Trophoblast cell (in vitro differentiated cells and primary cell): Measurements from ENCODE around the gene PLEKHG3.

ENCODE experiments used
- DNase-seq, 2 donors: peaks; one replicate each; pipeline ENCODE4 v3.0.0-alpha.2; 2016
- H2AFZ ChIP-seq: 2 replicates; pipeline ENCODE4 v1.6.1; 2013; ENCODE audit warnings: low read length, moderate library complexity, mild to moderate bottlenecking; ENCODE audit not compliant: insufficient read depth, poor library complexity
- H2AK5ac ChIP-seq: 2 replicates; pipeline ENCODE4 v1.6.1; 2013; ENCODE audit warnings: mild to moderate bottlenecking, low read length
- H2BK120ac ChIP-seq: 2 replicates; pipeline ENCODE4 v1.6.1; 2013; ENCODE audit warnings: low read length, mild to moderate bottlenecking, moderate library complexity; ENCODE audit not compliant: insufficient read depth, poor library complexity
- H2BK12ac ChIP-seq: 2 replicates; pipeline ENCODE4 v1.6.1; 2013; ENCODE audit warnings: mild to moderate bottlenecking, low read length, moderate library complexity
- H2BK5ac ChIP-seq: 2 replicates; pipeline ENCODE4 v1.6.1; 2013; ENCODE audit warnings: low read length, low read depth, moderate library complexity, mild to moderate bottlenecking; ENCODE audit not compliant: poor library complexity
- H3K14ac ChIP-seq: 2 replicates; pipeline ENCODE4 v1.6.1; 2013; ENCODE audit warnings: mild to moderate bottlenecking, low read length
- H3K18ac ChIP-seq: 2 replicates; pipeline ENCODE4 v1.6.1; 2013; ENCODE audit warnings: mild to moderate bottlenecking, low read length
- H3K23ac ChIP-seq: 2 replicates; pipeline ENCODE4 v1.6.1; 2013; ENCODE audit warnings: low read length
- H3K27ac ChIP-seq: 2 replicates; pipeline ENCODE4 v1.5.1; 2013; ENCODE audit warnings: low read depth, mild to moderate bottlenecking, inconsistent platforms, low read length, moderate library complexity
- H3K27me3 ChIP-seq: 2 replicates; pipeline ENCODE4 v1.6.1; 2013; ENCODE audit warnings: inconsistent platforms, mild to moderate bottlenecking, low read length, moderate library complexity; ENCODE audit not compliant: insufficient read depth
- H3K36me3 ChIP-seq, 2 experiments: 1 replicate in 1 of 2; 2 replicates in 1 of 2; pipeline ENCODE4 v1.6.1; 2013; ENCODE audit warnings: low read length in 2 of 2, mild to moderate bottlenecking in 2 of 2, moderate library complexity in 1 of 2; ENCODE audit not compliant: insufficient read depth in 2 of 2, control insufficient read depth in 1 of 2
- H3K4ac ChIP-seq: 2 replicates; pipeline ENCODE4 v1.6.1; 2013; ENCODE audit warnings: low read depth, mild to moderate bottlenecking, low read length, moderate library complexity
- H3K4me1 ChIP-seq, 2 experiments: 1 replicate in 1 of 2; 2 replicates in 1 of 2; pipeline ENCODE4 v1.6.1; 2013; ENCODE audit warnings: low read length in 2 of 2, mild to moderate bottlenecking in 2 of 2, moderate library complexity in 1 of 2; ENCODE audit not compliant: insufficient read depth in 2 of 2, control insufficient read depth in 1 of 2
- H3K4me2 ChIP-seq: 2 replicates; pipeline ENCODE4 v1.6.1; 2013; ENCODE audit warnings: inconsistent platforms, mild to moderate bottlenecking, low read length, moderate library complexity
- H3K4me3 ChIP-seq: 2 replicates; pipeline ENCODE4 v1.5.1; 2013; ENCODE audit warnings: mild to moderate bottlenecking, low read depth, low read length, inconsistent platforms
- H3K79me1 ChIP-seq: one replicate; pipeline ENCODE4 v1.6.1; 2013; ENCODE audit warnings: low read length
- H3K79me2 ChIP-seq: 2 replicates; pipeline ENCODE4 v1.6.1; 2013; ENCODE audit warnings: low read length, mild to moderate bottlenecking; ENCODE audit not compliant: control insufficient read depth, insufficient read depth, poor library complexity
- H3K9ac ChIP-seq: 2 replicates; pipeline ENCODE4 v1.6.1; 2013; ENCODE audit warnings: mild to moderate bottlenecking, low read length
- H3K9me3 ChIP-seq: 2 replicates; pipeline ENCODE4 v1.6.1; 2013; ENCODE audit warnings: low read depth, mild to moderate bottlenecking, control low read depth, inconsistent platforms, low read length; ENCODE audit not compliant: insufficient read depth
- H4K12ac ChIP-seq: 2 replicates; pipeline ENCODE4 v1.6.1; 2013; ENCODE audit warnings: low read depth, mild to moderate bottlenecking, low read length, moderate library complexity
- H4K8ac ChIP-seq: 2 replicates; pipeline ENCODE4 v1.6.1; 2013; ENCODE audit warnings: low read depth, mild to moderate bottlenecking, low read length, moderate library complexity
- H4K91ac ChIP-seq: one replicate; pipeline ENCODE4 v1.6.1; 2013; ENCODE audit warnings: low read depth, mild to moderate bottlenecking, low read length, moderate library complexity
- WGBS: extraction: QIAGEN DNeasy Blood & Tissue Kit; methylation state at CpG from one replicate; pipeline ENCODE4 v1.1.7; 2013; ENCODE audit warnings: missing lambda C conversion rate; ENCODE audit not compliant: insufficient read length, insufficient coverage; ENCODE audit errors: extremely low coverage; 5-methylcytosine and 5-hydroxymethylcytosine counted together

PLEKHG3 gene

GRCh38 chr14:64693810-64694165 lies 10.4 kb upstream of the PLEKHG3 start:
- Histone ChIP-seq H3K9me3 (no peaks in the 10 kb centered on the region), H3K36me3 (no peaks in the 10 kb centered on the region), H4K8ac (no peak overlapping the region), H2BK120ac (no peak overlapping the region), H3K27ac (no peak overlapping the region), H2BK5ac (no peak overlapping the region), H3K23ac (no peak overlapping the region), H4K91ac (no peak overlapping the region), H3K4ac (no peak overlapping the region), H3K79me2 (no peaks in the 10 kb centered on the region), H3K27me3 (no peaks in the 10 kb centered on the region), H3K9ac (no peak overlapping the region), H2AK5ac (no peak overlapping the region), H3K14ac (no peak overlapping the region), H4K12ac (no peak overlapping the region), H3K18ac (no peak overlapping the region), H2AFZ (no peak overlapping the region), H3K4me3 (no peak overlapping the region), H3K4me2 (no peak overlapping the region), H3K4me1 (peaks cover 0 to 3% of the 10 kb centered on the region in 2 experiments), H3K79me1 (no peaks in the 10 kb centered on the region), H2BK12ac (no peak overlapping the region)
- DNase-seq, result no peak
- no CpG with 5 or more reads among the region's 2 CpGs for WGBS

- Histone ChIP-seq H3K27ac (no peak overlapping the region), H2BK120ac (no peak overlapping the region), H3K79me1 (no peaks in the 10 kb centered on the region), H2AK5ac (no peak overlapping the region), H3K36me3 (no peaks in the 10 kb centered on the region), H3K9ac (no peak overlapping the region), H3K23ac (no peak overlapping the region), H3K4ac (no peak overlapping the region), H3K14ac (no peak overlapping the region), H3K79me2 (no peaks in the 10 kb centered on the region), H3K4me3 (no peak overlapping the region), H2AFZ (no peak overlapping the region), H4K91ac (no peak overlapping the region), H3K27me3 (no peaks in the 10 kb centered on the region), H4K8ac (no peak overlapping the region), H2BK12ac (no peak overlapping the region), H3K4me1 (peaks cover 0 to 3% of the 10 kb centered on the region in 2 experiments), H2BK5ac (no peak overlapping the region), H3K18ac (no peak overlapping the region), H3K4me2 (no peak overlapping the region), H3K9me3 (no peaks in the 10 kb centered on the region), H4K12ac (no peak overlapping the region)
- no CpG with 5 or more reads among the region's 2 CpGs for WGBS
- no peak for DNase-seq
Observed at GRCh38 chr14:64695071-64695470, 9.2 kb upstream of the PLEKHG3 start.

- WGBS, result no CpG with 5 or more reads among the region's 4 CpGs
- no peak for DNase-seq
- H3K18ac ChIP-seq, result no peak overlapping the region
Observed at GRCh38 chr14:64696355-64696857, 7.8 kb upstream of the PLEKHG3 start.

GRCh38 chr14:64698903-64699302 lies 5.3 kb upstream of the PLEKHG3 start:
- WGBS, result no CpG with 5 or more reads among the region's 7 CpGs
- Histone ChIP-seq H3K14ac (no peak overlapping the region), H2BK120ac (no peak overlapping the region), H4K91ac (no peak overlapping the region), H2AFZ (no peak overlapping the region), H3K9ac (no peak overlapping the region), H3K4me1 (peaks cover 0 to 8% of the 10 kb centered on the region in 2 experiments), H3K4me3 (no peak overlapping the region), H2BK12ac (no peak overlapping the region), H3K27me3 (no peaks in the 10 kb centered on the region), H3K4ac (no peak overlapping the region), H2BK5ac (no peak overlapping the region), H4K12ac (no peak overlapping the region), H3K4me2 (no peak overlapping the region), H3K79me2 (peaks cover 2% of the 10 kb centered on the region), H3K36me3 (no peaks in the 10 kb centered on the region), H2AK5ac (no peak overlapping the region), H3K18ac (no peak overlapping the region), H4K8ac (no peak overlapping the region), H3K9me3 (no peaks in the 10 kb centered on the region), H3K79me1 (peaks cover 6% of the 10 kb centered on the region), H3K23ac (no peak overlapping the region), H3K27ac (no peak overlapping the region)
- peak in 1 of 2 donors; percentile 25 for DNase-seq

More at GRCh38 chr14:64696355-64696857, 7.8 kb upstream of the PLEKHG3 start:
- no peaks in the 10 kb centered on the region for H3K79me2 ChIP-seq
- no peaks in the 10 kb centered on the region for H3K36me3 ChIP-seq
- no peak overlapping the region for H3K14ac ChIP-seq
- no peaks in the 10 kb centered on the region for H3K79me1 ChIP-seq
- H2AFZ ChIP-seq, result no peak overlapping the region
- H3K4me3 ChIP-seq, result no peak overlapping the region
- no peak overlapping the region for H3K9ac ChIP-seq
- H2AK5ac ChIP-seq, result no peak overlapping the region
- H4K91ac ChIP-seq, result no peak overlapping the region
- H2BK12ac ChIP-seq, result no peak overlapping the region
- no peak overlapping the region for H2BK5ac ChIP-seq
- H3K27me3 ChIP-seq, result no peaks in the 10 kb centered on the region
- H3K27ac ChIP-seq, result no peak overlapping the region
- no peak overlapping the region for H3K23ac ChIP-seq
- H3K4me2 ChIP-seq, result no peak overlapping the region
- no peak overlapping the region for H3K4ac ChIP-seq
- no peak overlapping the region for H4K8ac ChIP-seq
- H4K12ac ChIP-seq, result no peak overlapping the region
- H3K4me1 ChIP-seq, result peaks cover 0 to 3% of the 10 kb centered on the region in 2 experiments
- H3K9me3 ChIP-seq, result no peaks in the 10 kb centered on the region
- H2BK120ac ChIP-seq, result no peak overlapping the region
